Spleen (tissue), 7 donors: ENCODE measurements around the gene EHMT1.

ENCODE experiments used
- POLR2A ChIP-seq, 3 donors: fragments of 450-650 bp; IDR thresholded peaks; one replicate each; pipeline ENCODE4 v1.5.1; 2017; ENCODE audit warnings: antibody characterized with exemption in 3 of 3, mild to moderate bottlenecking in 1 of 3
- TF ChIP-seq, protein P1 (sequence below), 11 experiments: fragments of 200-600 bp in 7 of 11; fragments of 450-650 bp in 4 of 11; sonication (generic) in 4 of 11; IDR thresholded peaks in 8 of 11; conservative IDR thresholded peaks in 3 of 11; 1 replicate in 7 of 11; 2 replicates in 4 of 11; pipeline versions ENCODE4 v1.4.0 to v1.8.0; 2016 to 2021; ENCODE audit warnings: antibody characterized with exemption in 11 of 11, inconsistent platforms in 4 of 11, mild to moderate bottlenecking in 1 of 11
- donor health status: DM: no; HTN: no; CAD: no; lungs with moderate emphysema.
- donor health status: DM: no; HTN: no; CAD: no.
- donor health status: DM: no; HTN: no; CAD: no.

GRCh38 chr9:137688725-137689124, 69.9 kb downstream of the EHMT1 start:
- TF ChIP-seq, protein P1, sequence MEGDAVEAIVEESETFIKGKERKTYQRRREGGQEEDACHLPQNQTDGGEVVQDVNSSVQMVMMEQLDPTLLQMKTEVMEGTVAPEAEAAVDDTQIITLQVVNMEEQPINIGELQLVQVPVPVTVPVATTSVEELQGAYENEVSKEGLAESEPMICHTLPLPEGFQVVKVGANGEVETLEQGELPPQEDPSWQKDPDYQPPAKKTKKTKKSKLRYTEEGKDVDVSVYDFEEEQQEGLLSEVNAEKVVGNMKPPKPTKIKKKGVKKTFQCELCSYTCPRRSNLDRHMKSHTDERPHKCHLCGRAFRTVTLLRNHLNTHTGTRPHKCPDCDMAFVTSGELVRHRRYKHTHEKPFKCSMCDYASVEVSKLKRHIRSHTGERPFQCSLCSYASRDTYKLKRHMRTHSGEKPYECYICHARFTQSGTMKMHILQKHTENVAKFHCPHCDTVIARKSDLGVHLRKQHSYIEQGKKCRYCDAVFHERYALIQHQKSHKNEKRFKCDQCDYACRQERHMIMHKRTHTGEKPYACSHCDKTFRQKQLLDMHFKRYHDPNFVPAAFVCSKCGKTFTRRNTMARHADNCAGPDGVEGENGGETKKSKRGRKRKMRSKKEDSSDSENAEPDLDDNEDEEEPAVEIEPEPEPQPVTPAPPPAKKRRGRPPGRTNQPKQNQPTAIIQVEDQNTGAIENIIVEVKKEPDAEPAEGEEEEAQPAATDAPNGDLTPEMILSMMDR (IDR thresholded peaks at IDR 0.05 in 8 of 11, conservative IDR thresholded peaks at IDR 0.05 in 3 of 11) = no peak
- no peak for TF ChIP-seq POLR2A (IDR thresholded peaks at IDR 0.05)
